T-helper 2 cell treated with Interferon-gamma antibody and Interleukin-4, amounts not matched to agents 100 ng/mL and 5 ng/mL, for 36 hours (primary cell): ENCODE data around the gene ERV3-1. TPM values are rescaled to one million over a fixed set of nuclear protein-coding genes. Genes with fewer than 3 reads are reported as not detected.
"Not testable (repeated sequence)": the region's sequence is repeated elsewhere in the genome, so short reads cannot be mapped to it uniquely, and the experiment has no call there.

Experiments
- intact Hi-C: fragments of 100-400 bp; cut with micrococcal nuclease; formaldehyde crosslinking; loops from one replicate; pipeline ENCODE4 v1.15.1; 2023
- total RNA-seq: library from RNA; stranded (reverse); gene quantifications from 2 replicates; pipeline ENCODE4 v1.2.3, GENCODE V29; 2022

The ERV3-1 gene
- total RNA-seq, result 12.7 and 14.8 TPM in 2 replicates

- intact Hi-C loops, result loop anchor here (1.0 to 10.0 kb wide), 8 partner anchors 32 to 1082 kb away; partner anchors contain the start of genes ZNF107, ZNF273, ZNF680 and ZNF92
Observed at GRCh38 chr7:65006094-65006992, at the start of gene ERV3-1. TSS of gene ERV3-1 (minus strand) at chr7:65006687. CDS start at chr7:64993026, 13,661 bp downstream.

GRCh38 chr7:65055786-65056185, 49.3 kb upstream of the ERV3-1 start:
- intact Hi-C loops, result not testable (repeated sequence)

GRCh38 chr7:65054466-65054994, 48.0 kb upstream of the ERV3-1 start:
- intact Hi-C loops, result not testable (repeated sequence)

- intact Hi-C loops, result not testable (repeated sequence)
Observed at GRCh38 chr7:65051654-65052053, 45.2 kb upstream of the ERV3-1 start.

- intact Hi-C loops, result not testable (repeated sequence)
Observed at GRCh38 chr7:65051139-65051538, 44.7 kb upstream of the ERV3-1 start.

- intact Hi-C loops, result not testable (repeated sequence)
Observed at GRCh38 chr7:65046329-65046728, 39.8 kb upstream of the ERV3-1 start.

GRCh38 chr7:65045589-65045988, 39.1 kb upstream of the ERV3-1 start:
- intact Hi-C loops, result not testable (repeated sequence)

- intact Hi-C loops, result loop anchor here (1.0 to 5.0 kb wide), 9 partner anchors 32 to 944 kb away; partner anchors contain the start of genes ERV3-1, GUSB, VKORC1L1 and ZNF138
Observed at GRCh38 chr7:65038767-65039166, 32.3 kb upstream of the ERV3-1 start.

- intact Hi-C loops, result loop anchor here (1.0 to 5.0 kb wide), 9 partner anchors 32 to 944 kb away; partner anchors contain the start of genes ERV3-1, GUSB, VKORC1L1 and ZNF138
Observed at GRCh38 chr7:65037740-65038688, 31.5 kb upstream of the ERV3-1 start.

- intact Hi-C loops, result loop anchor here (5.0 kb wide), 3 partner anchors 716 to 946 kb away; partner anchors contain the start of genes GUSB and VKORC1L1
Observed at GRCh38 chr7:65036526-65036925, 30.0 kb upstream of the ERV3-1 start.

- intact Hi-C loops, result loop anchor here (5.0 kb wide), 3 partner anchors 717 to 947 kb away; partner anchors contain the start of genes GUSB and VKORC1L1
Observed at GRCh38 chr7:65035469-65035868, 29.0 kb upstream of the ERV3-1 start.

- intact Hi-C loops, result not testable (repeated sequence)
Observed at GRCh38 chr7:65034120-65034782, 27.8 kb upstream of the ERV3-1 start.

GRCh38 chr7:65033391-65033790, 26.9 kb upstream of the ERV3-1 start:
- intact Hi-C loops, result not testable (repeated sequence)

- intact Hi-C loops, result not testable (repeated sequence)
Observed at GRCh38 chr7:65025023-65025422, 18.5 kb upstream of the ERV3-1 start.

- intact Hi-C loops, result not testable (repeated sequence)
Observed at GRCh38 chr7:65020978-65021377, 14.5 kb upstream of the ERV3-1 start.

- intact Hi-C loops, result loop anchor here (5.0 to 10.0 kb wide), 2 partner anchors 448 to 1085 kb away; partner anchors contain the start of gene ZNF680
Observed at GRCh38 chr7:65009881-65010280, 3.4 kb upstream of the ERV3-1 start.

GRCh38 chr7:65009394-65009793, 2.9 kb upstream of the ERV3-1 start:
- intact Hi-C loops, result loop anchor here (5.0 to 10.0 kb wide), 2 partner anchors 447 to 1085 kb away; partner anchors contain the start of gene ZNF680

- intact Hi-C loops, result loop anchor here (2.0 to 10.0 kb wide), 6 partner anchors 74 to 1082 kb away; partner anchors contain the start of genes ZNF107, ZNF273 and ZNF680
Observed at GRCh38 chr7:65007036-65007435, 549 bp upstream of the ERV3-1 start.

GRCh38 chr7:65004575-65004974, 1.9 kb downstream of the ERV3-1 start:
- intact Hi-C loops, result loop anchor here (10.0 kb wide), 1 partner anchor 1080 kb away; no protein-coding TSS in a partner anchor
